Smooth muscle cell (in vitro differentiated cells): Measurements from ENCODE around the gene KIF11. TPM values are rescaled to one million over a fixed set of nuclear protein-coding genes. Genes with fewer than 3 reads are reported as not detected.

Experiments
- DNase-seq: peaks from one replicate; lab custom pipeline; 2025; ENCODE audit not compliant: unreplicated experiment; lab: John Stamatoyannopoulos, UW
- H2AFZ ChIP-seq: fragments of 200-600 bp; sonication (generic); 2 replicates; pipeline ENCODE4 v1.6.0; 2016; ENCODE audit warnings: antibody characterized with exemption, low read depth, mild to moderate bottlenecking
- H3F3A ChIP-seq: fragments of 200-600 bp; sonication (generic); 2 replicates; pipeline ENCODE4 v1.6.0; 2017; ENCODE audit warnings: antibody characterized with exemption, low read depth
- H3K27ac ChIP-seq: fragments of 200-600 bp; sonication (generic); 2 replicates; pipeline ENCODE4 v1.5.1; 2016; ENCODE audit warnings: low read depth, mild to moderate bottlenecking
- H3K27me3 ChIP-seq: fragments of 200-600 bp; sonication (generic); 2 replicates; pipeline ENCODE4 v1.6.1; 2016; ENCODE audit warnings: low read depth, mild to moderate bottlenecking
- H3K36me3 ChIP-seq: fragments of 200-600 bp; sonication (generic); 2 replicates; pipeline ENCODE4 v1.5.1; 2016; ENCODE audit warnings: low read depth
- H3K4me1 ChIP-seq: fragments of 200-600 bp; sonication (generic); 2 replicates; pipeline ENCODE4 v1.5.1; 2016; ENCODE audit warnings: low read depth
- H3K4me2 ChIP-seq: fragments of 200-600 bp; sonication (generic); 2 replicates; pipeline ENCODE4 v1.6.0; 2016; ENCODE audit warnings: mild to moderate bottlenecking
- H3K4me3 ChIP-seq: fragments of 200-600 bp; sonication (generic); 2 replicates; pipeline ENCODE4 v1.5.1; 2016; ENCODE audit warnings: mild to moderate bottlenecking
- H3K79me2 ChIP-seq: fragments of 200-600 bp; sonication (generic); 2 replicates; pipeline ENCODE4 v1.6.0; 2016; ENCODE audit warnings: low read depth, mild to moderate bottlenecking
- H3K9ac ChIP-seq: fragments of 200-600 bp; sonication (generic); 2 replicates; pipeline ENCODE4 v1.6.0; 2016; ENCODE audit warnings: low read depth
- H3K9me3 ChIP-seq: fragments of 200-600 bp; sonication (generic); replicated peaks from 2 replicates; pipeline ENCODE4 v1.5.1; 2016; ENCODE audit warnings: low read depth
- H4K20me1 ChIP-seq: fragments of 200-600 bp; sonication (generic); 2 replicates; pipeline ENCODE4 v1.6.0; 2016; ENCODE audit warnings: low read depth
- CTCF ChIP-seq: fragments of 200-600 bp; sonication (generic); IDR thresholded peaks from 2 replicates; pipeline ENCODE4 v1.5.1; 2017; ENCODE audit warnings: borderline replicate concordance, mild to moderate bottlenecking, antibody characterized with exemption; ENCODE audit not compliant: insufficient read depth, poor library complexity, severe bottlenecking
- WGBS: methylation state at CpG from one replicate; pipeline ENCODE4 v1.1.7; 2016; ENCODE audit warnings: low lambda C conversion rate; 5-methylcytosine and 5-hydroxymethylcytosine counted together
- polyA plus RNA-seq: library from polyadenylated mRNA; unstranded; fragments of >200 nt; fragmentation: Nextera tagmentation; extraction: Ambion mirVana; gene quantifications from 2 replicates; pipeline ENCODE4 v1.2.1, GENCODE V29; 2016
- small RNA-seq: library from RNA; depleted of rRNA; stranded (forward); fragments of <200 nt; gene quantifications from one replicate; pipeline ENCODE3, GENCODE V24; 2014
- total RNA-seq: library from RNA; depleted of rRNA; stranded (reverse); fragments of >200 nt; gene quantifications from 2 replicates; pipeline ENCODE4 v1.2.3, GENCODE V29; 2014

The KIF11 gene
- total and polyA plus RNA-seq, 2 experiments from 2014 or later = 6.0 to 9.1 TPM

DNA sequence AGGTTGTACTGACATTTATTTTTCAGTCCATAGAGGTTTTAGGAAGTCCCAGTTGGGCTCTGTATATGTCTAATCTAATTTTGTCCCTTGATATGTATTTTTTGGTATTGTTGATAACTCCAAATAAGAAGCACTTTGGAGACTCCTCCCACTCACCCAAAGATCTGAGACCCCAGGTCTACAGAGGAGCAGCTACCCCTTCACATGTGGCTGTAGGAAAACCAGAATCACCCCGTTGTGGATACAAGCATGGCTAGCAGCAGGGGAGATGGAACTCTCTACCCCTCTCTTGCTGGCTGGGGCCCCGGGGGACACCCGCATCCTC, 106.2 kb downstream of the KIF11 start:
- no peaks in the 10 kb centered on the region for H4K20me1 ChIP-seq
- 11% methylated on average over 3 of the region's 3 CpGs for WGBS
- DNase-seq = no peak
- H3K4me1 ChIP-seq = peaks cover 6% of the 10 kb centered on the region
- no peak for TF ChIP-seq CTCF
- peak overlapping the region; percentile 78 for H2AFZ ChIP-seq
- H3F3A ChIP-seq = peaks cover 17% of the 10 kb centered on the region
- peak overlapping the region; percentile 52 for H3K4me3 ChIP-seq
- H3K4me2 ChIP-seq = peak overlapping the region; percentile 86
- H3K79me2 ChIP-seq = no peaks in the 10 kb centered on the region
- peaks cover 41% of the 10 kb centered on the region for H3K27me3 ChIP-seq
- H3K36me3 ChIP-seq = no peaks in the 10 kb centered on the region
- H3K9ac ChIP-seq = no peak overlapping the region
- H3K27ac ChIP-seq = no peak overlapping the region
- H3K9me3 ChIP-seq = no peaks in the 10 kb centered on the region

DNA sequence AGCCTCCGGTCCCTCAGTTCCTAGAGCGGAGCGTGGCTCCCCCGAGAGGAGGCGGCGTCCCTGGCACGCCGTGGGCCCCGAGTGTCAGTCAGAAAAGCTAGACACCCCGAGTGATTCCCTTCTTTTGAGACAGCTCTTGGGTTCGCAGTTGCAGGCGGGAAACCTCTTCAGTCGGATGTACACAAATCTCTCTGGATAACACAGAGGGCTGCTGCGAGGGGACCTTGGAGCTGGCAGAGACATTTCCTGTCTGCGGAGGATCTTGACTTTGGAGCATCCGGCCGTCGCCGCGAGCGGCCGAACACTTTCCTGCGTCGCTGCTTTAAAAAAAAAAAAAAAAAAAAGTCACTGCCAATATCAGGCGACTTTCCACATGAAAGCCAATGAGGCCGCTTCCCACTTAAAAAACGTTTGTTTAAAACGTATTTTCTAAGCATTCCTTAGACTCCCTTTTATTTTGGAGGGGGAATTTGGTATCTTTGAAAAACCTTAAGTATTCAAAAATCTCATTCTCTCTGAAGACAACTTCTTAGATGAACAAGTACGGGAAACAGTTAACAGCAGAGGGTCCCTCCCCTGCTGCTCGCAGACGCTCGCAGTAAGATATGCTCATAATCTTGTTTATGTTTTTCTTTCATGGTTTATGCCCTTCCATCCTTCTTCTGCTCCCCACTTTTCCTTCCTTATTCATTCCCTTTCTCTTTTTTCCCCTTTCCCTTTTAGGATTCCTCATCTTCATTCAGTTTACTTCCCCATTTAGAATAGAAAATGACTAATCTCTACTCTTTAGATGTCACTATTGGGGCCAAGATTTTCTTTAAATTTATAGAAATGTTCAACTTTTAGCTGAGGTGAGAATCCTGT, 106.8 kb downstream of the KIF11 start:
- 4% methylated on average over 32 of the region's 32 CpGs for WGBS
- TF ChIP-seq CTCF = no peak
- H3K36me3 ChIP-seq = no peaks in the 10 kb centered on the region
- peaks cover 41% of the 10 kb centered on the region for H3K27me3 ChIP-seq
- H2AFZ ChIP-seq = peak overlapping the region; percentile 78
- no peaks in the 10 kb centered on the region for H4K20me1 ChIP-seq
- H3F3A ChIP-seq = peaks cover 17% of the 10 kb centered on the region
- H3K9ac ChIP-seq = no peak overlapping the region
- no peak for DNase-seq
- peaks cover 6% of the 10 kb centered on the region for H3K4me1 ChIP-seq
- H3K79me2 ChIP-seq = no peaks in the 10 kb centered on the region
- H3K4me3 ChIP-seq = peak overlapping the region; percentile 52
- peak overlapping the region; percentile 86 for H3K4me2 ChIP-seq
- no peaks in the 10 kb centered on the region for H3K9me3 ChIP-seq
- H3K27ac ChIP-seq = no peak overlapping the region

- DNase-seq = no peak
- 88% methylated on average over 4 of the region's 4 CpGs for WGBS
- no peaks in the 10 kb centered on the region for H3K9me3 ChIP-seq
- H3K4me1 ChIP-seq = no peaks in the 10 kb centered on the region
- no peak overlapping the region for H3K4me2 ChIP-seq
- H2AFZ ChIP-seq = no peak overlapping the region
- no peaks in the 10 kb centered on the region for H4K20me1 ChIP-seq
- H3K4me3 ChIP-seq = no peak overlapping the region
- no peak for TF ChIP-seq CTCF
- H3K9ac ChIP-seq = no peak overlapping the region
- H3K79me2 ChIP-seq = no peaks in the 10 kb centered on the region
- H3K27me3 ChIP-seq = peaks cover 30% of the 10 kb centered on the region
- peaks cover 13% of the 10 kb centered on the region for H3F3A ChIP-seq
- no peak overlapping the region for H3K27ac ChIP-seq
- H3K36me3 ChIP-seq = no peaks in the 10 kb centered on the region
Measured at GRCh38 chr10:92702301-92702916, 109.5 kb downstream of the KIF11 start.

Small RNAs within 50 kb of the gene (small RNA-seq; reads per million reads assigned to genes)
- gene RN7SL644P = not detected

Other genes with a start within 250 kb of the KIF11 start
- 30.6 and 33.4 TPM in 2 replicates for gene IDE, start 19.0 kb upstream of the KIF11 start, total RNA-seq
- gene IDE, start 19.0 kb upstream of the KIF11 start, polyA plus RNA-seq = 10.4 and 12.8 TPM in 2 replicates
- not detected in 2 replicates for gene HHEX, start 96.8 kb downstream of the KIF11 start, total RNA-seq
- 0.66 TPM in 1 of 2 replicates, not detected in the other for gene HHEX, start 96.8 kb downstream of the KIF11 start, polyA plus RNA-seq